Adrenal gland (tissue), 5 donors: ENCODE data around the gene TMCO6.

Experiments
- CTCF ChIP-seq, 6 experiments: fragments of 450-650 bp in 4 of 6; fragments of 200-600 bp in 2 of 6; sonication (generic) in 1 of 6; IDR thresholded peaks; 1 replicate in 5 of 6; 2 replicates in 1 of 6; pipeline versions ENCODE4 v1.5.1 to v1.8.0; 2016 to 2021; ENCODE audit warnings: antibody characterized with exemption in 6 of 6, mild to moderate bottlenecking in 2 of 6, moderate library complexity in 1 of 6
- POLR2A ChIP-seq, 2 donors: fragments of 450-650 bp; IDR thresholded peaks; one replicate each; pipeline ENCODE4 v1.6.1; 2017; ENCODE audit warnings: antibody characterized with exemption in 2 of 2, mild to moderate bottlenecking in 2 of 2, moderate library complexity in 1 of 2
- donor health status: DM: no; HTN: no; CAD: no.

DNA sequence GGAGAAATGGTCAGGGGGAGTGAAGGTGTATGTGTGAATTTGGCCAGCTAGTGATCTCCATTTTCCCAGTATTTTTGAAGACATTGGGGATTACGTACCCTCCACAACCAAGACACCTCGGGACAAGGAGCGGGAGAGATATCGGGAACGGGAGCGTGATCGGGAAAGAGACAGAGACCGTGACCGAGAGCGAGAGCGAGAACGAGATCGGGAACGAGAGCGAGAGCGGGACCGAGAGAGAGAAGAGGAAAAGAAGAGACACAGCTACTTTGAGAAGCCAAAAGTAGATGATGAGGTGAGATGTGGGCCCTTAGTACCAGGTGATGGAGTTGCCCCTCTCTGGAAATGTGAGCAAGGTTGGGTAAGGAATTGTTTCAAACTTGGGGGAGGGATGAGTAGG lies 19.6 kb downstream of the TMCO6 start:
- TF ChIP-seq CTCF (IDR thresholded peaks at IDR 0.05) (no peak), POLR2A (IDR thresholded peaks at IDR 0.05) (no peak)
